ENCODE results near the gene CSNK2A1.

The CSNK2A1 gene

DNA sequence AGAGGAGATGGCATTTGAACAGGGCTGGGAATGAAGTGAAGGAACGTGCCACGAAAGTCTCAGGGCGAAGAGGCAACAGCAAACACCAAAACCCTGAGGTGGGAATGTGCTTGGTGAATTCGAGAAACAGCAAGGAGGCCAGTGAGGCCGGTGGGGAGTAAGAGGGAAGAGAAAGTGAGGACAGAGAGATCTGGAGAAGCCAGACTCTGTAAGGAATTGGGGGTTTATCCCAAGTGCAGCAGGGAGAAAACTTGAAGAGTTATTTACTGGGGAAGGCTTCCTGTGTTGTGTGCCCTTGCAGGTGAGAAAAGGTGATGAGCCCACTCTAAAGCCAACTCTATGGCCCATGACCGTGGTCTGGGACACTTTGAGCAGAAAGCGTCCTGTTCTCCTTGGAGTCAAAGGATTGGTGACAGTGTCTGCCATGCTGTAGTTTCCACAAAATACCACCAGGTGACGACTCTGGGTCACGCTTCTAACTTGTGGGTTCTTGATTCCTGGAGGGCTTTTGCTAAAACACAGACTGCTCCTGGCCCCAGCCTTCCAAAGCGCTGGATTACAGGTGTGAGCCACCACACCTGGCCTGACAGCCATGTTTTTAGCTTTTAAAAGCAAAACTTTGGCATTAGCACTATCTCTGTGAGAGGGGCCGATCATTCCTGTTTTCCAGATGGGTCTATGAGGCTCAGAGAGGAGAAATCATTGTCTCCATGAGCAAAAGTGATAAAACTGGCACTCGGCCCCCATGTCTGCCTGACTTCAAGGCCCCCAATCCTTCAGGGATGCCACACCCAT is 18.0 kb upstream of the CSNK2A1 start:
- H2AFZ ChIP-seq (ENCODE audit: low read depth, low read length): no peak overlapping the region
- TF ChIP-seq, protein P1, sequence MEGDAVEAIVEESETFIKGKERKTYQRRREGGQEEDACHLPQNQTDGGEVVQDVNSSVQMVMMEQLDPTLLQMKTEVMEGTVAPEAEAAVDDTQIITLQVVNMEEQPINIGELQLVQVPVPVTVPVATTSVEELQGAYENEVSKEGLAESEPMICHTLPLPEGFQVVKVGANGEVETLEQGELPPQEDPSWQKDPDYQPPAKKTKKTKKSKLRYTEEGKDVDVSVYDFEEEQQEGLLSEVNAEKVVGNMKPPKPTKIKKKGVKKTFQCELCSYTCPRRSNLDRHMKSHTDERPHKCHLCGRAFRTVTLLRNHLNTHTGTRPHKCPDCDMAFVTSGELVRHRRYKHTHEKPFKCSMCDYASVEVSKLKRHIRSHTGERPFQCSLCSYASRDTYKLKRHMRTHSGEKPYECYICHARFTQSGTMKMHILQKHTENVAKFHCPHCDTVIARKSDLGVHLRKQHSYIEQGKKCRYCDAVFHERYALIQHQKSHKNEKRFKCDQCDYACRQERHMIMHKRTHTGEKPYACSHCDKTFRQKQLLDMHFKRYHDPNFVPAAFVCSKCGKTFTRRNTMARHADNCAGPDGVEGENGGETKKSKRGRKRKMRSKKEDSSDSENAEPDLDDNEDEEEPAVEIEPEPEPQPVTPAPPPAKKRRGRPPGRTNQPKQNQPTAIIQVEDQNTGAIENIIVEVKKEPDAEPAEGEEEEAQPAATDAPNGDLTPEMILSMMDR (IDR thresholded peaks at IDR 0.05; ENCODE audit: low read depth, low read length): peak; percentile 95
- TF ChIP-seq EZH2phosphoT487 (IDR thresholded peaks at IDR 0.05; ENCODE audit: low read depth): no peak

GRCh38 chr20:560680-561079 is 17.1 kb upstream of the CSNK2A1 start:
- H3K79me2 ChIP-seq (ENCODE audit: low read length): no peaks in the 10 kb centered on the region
- H3K27ac ChIP-seq (ENCODE audit: low read length): no peak overlapping the region
- H4K20me1 ChIP-seq (ENCODE audit: insufficient read depth, low read length): no peaks in the 10 kb centered on the region
- TF ChIP-seq, protein P1 (IDR thresholded peaks at IDR 0.05; ENCODE audit: low read depth, low read length): peak; percentile 41
- TF ChIP-seq EZH2phosphoT487 (IDR thresholded peaks at IDR 0.05; ENCODE audit: low read depth): no peak
- no peak overlapping the region for H2AFZ ChIP-seq (ENCODE audit: low read depth, low read length)
- H3K36me3 ChIP-seq (replicated peaks; ENCODE audit: low read depth, low read length): no peaks in the 10 kb centered on the region
- H3K9ac ChIP-seq (ENCODE audit: low read length): no peak overlapping the region
- H3K9me3 ChIP-seq (ENCODE audit: insufficient read depth, low read length): no peaks in the 10 kb centered on the region
- H3K27me3 ChIP-seq (ENCODE audit: low read depth, low read length): peaks cover 15% of the 10 kb centered on the region
- no peaks in the 10 kb centered on the region for H3K4me1 ChIP-seq (ENCODE audit: low read length)
- no peak overlapping the region for H3K4me3 ChIP-seq (ENCODE audit: low read length)
- H3K4me2 ChIP-seq (ENCODE audit: low read length): no peak overlapping the region

More for the DNA sequence above, 18.0 kb upstream of the CSNK2A1 start:
- no peaks in the 10 kb centered on the region for H3K9me3 ChIP-seq (ENCODE audit: insufficient read depth, low read length)
- H3K4me2 ChIP-seq (ENCODE audit: low read length): no peak overlapping the region
- no peak overlapping the region for H3K27ac ChIP-seq (ENCODE audit: low read length)
- no peak overlapping the region for H3K4me3 ChIP-seq (ENCODE audit: low read length)
- no peaks in the 10 kb centered on the region for H3K4me1 ChIP-seq (ENCODE audit: low read length)
- H3K9ac ChIP-seq (ENCODE audit: low read length): no peak overlapping the region
- no peaks in the 10 kb centered on the region for H3K79me2 ChIP-seq (ENCODE audit: low read length)
- no peaks in the 10 kb centered on the region for H4K20me1 ChIP-seq (ENCODE audit: insufficient read depth, low read length)
- H3K27me3 ChIP-seq (ENCODE audit: low read depth, low read length): peaks cover 15% of the 10 kb centered on the region
- H3K36me3 ChIP-seq (replicated peaks; ENCODE audit: low read depth, low read length): no peaks in the 10 kb centered on the region

GRCh38 chr20:558117-558516 is 14.5 kb upstream of the CSNK2A1 start:
- TF ChIP-seq EZH2phosphoT487 (IDR thresholded peaks at IDR 0.05; ENCODE audit: low read depth): no peak
- TF ChIP-seq, protein P1 (IDR thresholded peaks at IDR 0.05; ENCODE audit: low read depth, low read length): no peak
- Histone ChIP-seq H3K27ac (ENCODE audit: low read length) (no peak overlapping the region), H3K4me3 (ENCODE audit: low read length) (no peak overlapping the region), H3K36me3 (replicated peaks; ENCODE audit: low read depth, low read length) (no peaks in the 10 kb centered on the region), H4K20me1 (ENCODE audit: insufficient read depth, low read length) (no peaks in the 10 kb centered on the region), H3K9me3 (ENCODE audit: insufficient read depth, low read length) (no peaks in the 10 kb centered on the region), H3K4me1 (ENCODE audit: low read length) (no peaks in the 10 kb centered on the region), H3K4me2 (ENCODE audit: low read length) (no peak overlapping the region), H3K79me2 (ENCODE audit: low read length) (no peaks in the 10 kb centered on the region), H3K27me3 (ENCODE audit: low read depth, low read length) (peaks cover 24% of the 10 kb centered on the region), H3K9ac (ENCODE audit: low read length) (no peak overlapping the region), H2AFZ (ENCODE audit: low read depth, low read length) (no peak overlapping the region)

- Histone ChIP-seq H3K36me3 (replicated peaks; ENCODE audit: low read depth, low read length) (no peaks in the 10 kb centered on the region), H2AFZ (ENCODE audit: low read depth, low read length) (no peak overlapping the region), H3K9ac (ENCODE audit: low read length) (no peak overlapping the region), H3K4me3 (ENCODE audit: low read length) (no peak overlapping the region), H3K27ac (ENCODE audit: low read length) (no peak overlapping the region), H3K9me3 (ENCODE audit: insufficient read depth, low read length) (no peaks in the 10 kb centered on the region), H4K20me1 (ENCODE audit: insufficient read depth, low read length) (no peaks in the 10 kb centered on the region), H3K4me2 (ENCODE audit: low read length) (no peak overlapping the region), H3K27me3 (ENCODE audit: low read depth, low read length) (peaks cover 27% of the 10 kb centered on the region), H3K4me1 (ENCODE audit: low read length) (no peaks in the 10 kb centered on the region), H3K79me2 (ENCODE audit: low read length) (no peaks in the 10 kb centered on the region)
- TF ChIP-seq, protein P1 (IDR thresholded peaks at IDR 0.05; ENCODE audit: low read depth, low read length): no peak
Measured at GRCh38 chr20:556984-557383, 13.4 kb upstream of the CSNK2A1 start.
